Activated T-cell treated with anti-CD3 and anti-CD28 coated beads, Interleukin-2, amount 50 U/mL, for 4 hours (primary cell): Measurements from ENCODE around the gene FAM186B. TPM values are rescaled to one million over a fixed set of nuclear protein-coding genes. Genes with fewer than 3 reads are reported as not detected.
A peak's percentile ranks its signal among the peaks of the same experiment; 100 is the strongest.

Experiments used
- ATAC-seq, 2 donors: fragments of 200-7000 bp; cut with Tn5 transposase; one replicate each; pipeline ENCODE4 v1.10.0; 2021
- DNase-seq: peaks from one replicate; pipeline ENCODE4 v3.0.0-alpha.2; 2020
- H3K27me3 Mint-ChIP-seq: one replicate; pipeline ENCODE4 v1.8.0; 2021; ENCODE audit warnings: low read depth, mixed read lengths
- H3K36me3 Mint-ChIP-seq: one replicate; pipeline ENCODE4 v1.8.0; 2022; ENCODE audit warnings: mixed read lengths; ENCODE audit not compliant: insufficient read depth
- H3K4me1 Mint-ChIP-seq: one replicate; pipeline ENCODE4 v1.8.0; 2021; ENCODE audit warnings: low read depth, mixed read lengths
- H3K4me3 Mint-ChIP-seq: one replicate; pipeline ENCODE4 v1.8.0; 2021; ENCODE audit warnings: mild to moderate bottlenecking, moderate library complexity, mixed read lengths
- H3K9me3 Mint-ChIP-seq: one replicate; pipeline ENCODE4 v1.8.0; 2021; ENCODE audit warnings: mixed read lengths
- total RNA-seq, 3 donors: library from RNA; stranded (reverse); gene quantifications; one replicate each; pipeline ENCODE4 v1.2.1, GENCODE V29; 2021

FAM186B gene
- total RNA-seq, 3 donors from 2014 or later, result 0.28 to 0.38 (median 0.37) TPM

GRCh38 chr12:49643135-49643534 lies 37.7 kb upstream of the FAM186B start:
- ATAC-seq, result no peak
- no peak for DNase-seq
- H3K27me3 Mint-ChIP-seq, result no peaks in the 10 kb centered on the region
- H3K4me1 Mint-ChIP-seq, result peaks cover 14% of the 10 kb centered on the region
- H3K9me3 Mint-ChIP-seq, result no peaks in the 10 kb centered on the region
- H3K4me3 Mint-ChIP-seq, result no peak overlapping the region
- peaks cover 7% of the 10 kb centered on the region for H3K36me3 Mint-ChIP-seq

GRCh38 chr12:49642370-49642802 lies 36.9 kb upstream of the FAM186B start:
- Mint-ChIP-seq H3K4me3 (no peak overlapping the region), H3K9me3 (no peaks in the 10 kb centered on the region), H3K4me1 (peaks cover 14% of the 10 kb centered on the region), H3K27me3 (no peaks in the 10 kb centered on the region), H3K36me3 (peaks cover 4% of the 10 kb centered on the region)
- ATAC-seq (no peak), DNase-seq (no peak)

- ATAC-seq, result no peak
- no peak for DNase-seq
- peaks cover 4% of the 10 kb centered on the region for H3K36me3 Mint-ChIP-seq
- H3K27me3 Mint-ChIP-seq, result no peaks in the 10 kb centered on the region
- H3K4me1 Mint-ChIP-seq, result peaks cover 19% of the 10 kb centered on the region
- no peak overlapping the region for H3K4me3 Mint-ChIP-seq
- H3K9me3 Mint-ChIP-seq, result no peaks in the 10 kb centered on the region
Observed at GRCh38 chr12:49641748-49642369, 36.4 kb upstream of the FAM186B start.

GRCh38 chr12:49636979-49637755 lies 31.7 kb upstream of the FAM186B start:
- ATAC-seq, result peak; percentile 92 to 95
- Mint-ChIP-seq H3K27me3 (no peaks in the 10 kb centered on the region), H3K9me3 (no peaks in the 10 kb centered on the region), H3K4me3 (no peak overlapping the region), H3K36me3 (peaks cover 2% of the 10 kb centered on the region), H3K4me1 (peaks cover 11% of the 10 kb centered on the region)
- DNase-seq, result peak; percentile 41

- H3K27me3 Mint-ChIP-seq, result no peaks in the 10 kb centered on the region
- H3K9me3 Mint-ChIP-seq, result no peaks in the 10 kb centered on the region
- DNase-seq (no peak), ATAC-seq (no peak)
- no peak overlapping the region for H3K4me3 Mint-ChIP-seq
- H3K4me1 Mint-ChIP-seq, result peaks cover 11% of the 10 kb centered on the region
- peaks cover 2% of the 10 kb centered on the region for H3K36me3 Mint-ChIP-seq
Observed at GRCh38 chr12:49636574-49636973, 31.1 kb upstream of the FAM186B start.

- H3K4me3 Mint-ChIP-seq, result no peak overlapping the region
- no peaks in the 10 kb centered on the region for H3K27me3 Mint-ChIP-seq
- no peaks in the 10 kb centered on the region for H3K36me3 Mint-ChIP-seq
Observed at GRCh38 chr12:49635656-49636055, 30.2 kb upstream of the FAM186B start.

GRCh38 chr12:49635036-49635435 lies 29.6 kb upstream of the FAM186B start:
- DNase-seq, result no peak
- Mint-ChIP-seq H3K27me3 (no peaks in the 10 kb centered on the region), H3K4me1 (peaks cover 11% of the 10 kb centered on the region), H3K9me3 (no peaks in the 10 kb centered on the region), H3K36me3 (no peaks in the 10 kb centered on the region), H3K4me3 (no peak overlapping the region)
- ATAC-seq, result no peak

More at GRCh38 chr12:49635656-49636055, 30.2 kb upstream of the FAM186B start:
- Mint-ChIP-seq H3K9me3 (no peaks in the 10 kb centered on the region), H3K4me1 (peaks cover 11% of the 10 kb centered on the region)
- ATAC-seq (no peak), DNase-seq (no peak)

- peaks cover 11% of the 10 kb centered on the region for H3K4me1 Mint-ChIP-seq
- no peak for ATAC-seq
- no peaks in the 10 kb centered on the region for H3K36me3 Mint-ChIP-seq
- no peak for DNase-seq
- no peaks in the 10 kb centered on the region for H3K9me3 Mint-ChIP-seq
- no peaks in the 10 kb centered on the region for H3K27me3 Mint-ChIP-seq
- no peak overlapping the region for H3K4me3 Mint-ChIP-seq
Observed at GRCh38 chr12:49633703-49634345, 28.4 kb upstream of the FAM186B start.

- no peak for DNase-seq
- H3K27me3 Mint-ChIP-seq, result no peaks in the 10 kb centered on the region
- ATAC-seq, result no peak
- no peaks in the 10 kb centered on the region for H3K9me3 Mint-ChIP-seq
- H3K4me1 Mint-ChIP-seq, result peaks cover 11% of the 10 kb centered on the region
- no peaks in the 10 kb centered on the region for H3K36me3 Mint-ChIP-seq
- H3K4me3 Mint-ChIP-seq, result no peak overlapping the region
Observed at GRCh38 chr12:49632986-49633702, 27.7 kb upstream of the FAM186B start.

GRCh38 chr12:49632401-49632800 lies 27.0 kb upstream of the FAM186B start:
- H3K27me3 Mint-ChIP-seq, result no peaks in the 10 kb centered on the region
- ATAC-seq (no peak), DNase-seq (no peak)
- no peak overlapping the region for H3K4me3 Mint-ChIP-seq
- no peaks in the 10 kb centered on the region for H3K9me3 Mint-ChIP-seq
- peaks cover 11% of the 10 kb centered on the region for H3K4me1 Mint-ChIP-seq
- no peaks in the 10 kb centered on the region for H3K36me3 Mint-ChIP-seq

GRCh38 chr12:49631336-49631907 lies 26.0 kb upstream of the FAM186B start:
- no peak overlapping the region for H3K4me3 Mint-ChIP-seq
- DNase-seq (no peak), ATAC-seq (no peak)
- no peaks in the 10 kb centered on the region for H3K27me3 Mint-ChIP-seq
- H3K4me1 Mint-ChIP-seq, result peaks cover 2% of the 10 kb centered on the region
- no peaks in the 10 kb centered on the region for H3K36me3 Mint-ChIP-seq
- H3K9me3 Mint-ChIP-seq, result no peaks in the 10 kb centered on the region

GRCh38 chr12:49627752-49628360 lies 22.4 kb upstream of the FAM186B start:
- no peaks in the 10 kb centered on the region for H3K36me3 Mint-ChIP-seq
- H3K4me3 Mint-ChIP-seq, result no peak overlapping the region
- ATAC-seq, result no peak
- peaks cover 6% of the 10 kb centered on the region for H3K4me1 Mint-ChIP-seq
- H3K27me3 Mint-ChIP-seq, result no peaks in the 10 kb centered on the region
- no peak for DNase-seq
- no peaks in the 10 kb centered on the region for H3K9me3 Mint-ChIP-seq

GRCh38 chr12:49626836-49627235 lies 21.4 kb upstream of the FAM186B start:
- DNase-seq (no peak), ATAC-seq (no peak)
- Mint-ChIP-seq H3K4me1 (peaks cover 15% of the 10 kb centered on the region), H3K4me3 (no peak overlapping the region), H3K36me3 (no peaks in the 10 kb centered on the region), H3K9me3 (no peaks in the 10 kb centered on the region), H3K27me3 (no peaks in the 10 kb centered on the region)
